SK-N-SH treated with all-trans-retinoic acid at 6 μM for 48 hours (cell line): Measurements from ENCODE around the gene FGFR3.

ENCODE experiments used
- ATAC-seq: fragments of 200-7000 bp; cut with Tn5 transposase; 3 replicates; pipeline ENCODE4 v1.9.1; 2020; ENCODE audit warnings: mild to moderate bottlenecking, moderate library complexity
- ARNTL ChIP-seq: fragments of 450-650 bp; formaldehyde crosslinking; IDR thresholded peaks from 2 replicates; pipeline ENCODE4 v1.5.0; 2020; ENCODE audit warnings: low read depth, mild to moderate bottlenecking, moderate library complexity, borderline replicate concordance
- CSDC2 ChIP-seq: fragments of 250-450 bp; sonication (Bioruptor Pico); IDR thresholded peaks from 2 replicates; pipeline ENCODE4 v1.5.0; 2020; ENCODE audit warnings: mild to moderate bottlenecking, moderate library complexity
- ESRRG ChIP-seq: fragments of 250-450 bp; sonication (Bioruptor Pico); IDR thresholded peaks from 2 replicates; pipeline ENCODE4 v1.6.1; 2021; ENCODE audit warnings: mild to moderate bottlenecking
- GLIS3 ChIP-seq: fragments of 250-450 bp; sonication (Bioruptor Pico); IDR thresholded peaks from 2 replicates; pipeline ENCODE4 v1.5.0; 2020; ENCODE audit warnings: mild to moderate bottlenecking, moderate library complexity
- ISL1 ChIP-seq: fragments of 250-450 bp; sonication (Bioruptor Pico); IDR thresholded peaks from 2 replicates; pipeline ENCODE4 v2.1.2; 2022; ENCODE audit warnings: mild to moderate bottlenecking, moderate library complexity
- OSR1 ChIP-seq: fragments of 250-450 bp; sonication (Bioruptor Pico); IDR thresholded peaks from 2 replicates; pipeline ENCODE4 v1.8.0; 2022; ENCODE audit warnings: moderate library complexity, mild to moderate bottlenecking, inconsistent platforms
- RARB ChIP-seq: fragments of 250-450 bp; sonication (Bioruptor Pico); IDR thresholded peaks from 2 replicates; pipeline ENCODE4 v1.8.0; 2021; ENCODE audit warnings: mild to moderate bottlenecking, moderate library complexity
- SNAI2 ChIP-seq: fragments of 250-450 bp; sonication (Bioruptor Pico); IDR thresholded peaks from 2 replicates; pipeline ENCODE4 v1.5.0; 2020; ENCODE audit warnings: mild to moderate bottlenecking, moderate library complexity
- TOX ChIP-seq: fragments of 250-450 bp; sonication (Bioruptor Pico); IDR thresholded peaks from 2 replicates; pipeline ENCODE4 v1.8.0; 2021; ENCODE audit warnings: mild to moderate bottlenecking, moderate library complexity, borderline replicate concordance
- ZFP3 ChIP-seq: fragments of 250-450 bp; sonication (Bioruptor Pico); IDR thresholded peaks from 2 replicates; pipeline ENCODE4 v1.5.0; 2020; ENCODE audit warnings: mild to moderate bottlenecking, moderate library complexity
- ZFP30 ChIP-seq: fragments of 450-650 bp; formaldehyde crosslinking; IDR thresholded peaks from 2 replicates; pipeline ENCODE4 v1.5.0; 2022; ENCODE audit warnings: mild to moderate bottlenecking, moderate library complexity
- ZNF565 ChIP-seq: fragments of 450-650 bp; formaldehyde crosslinking; conservative IDR thresholded peaks from 2 replicates; pipeline ENCODE4 v1.5.0; 2020; ENCODE audit warnings: low read depth, mild to moderate bottlenecking, moderate library complexity
- ZNF70 ChIP-seq: fragments of 450-650 bp; formaldehyde crosslinking; IDR thresholded peaks from 2 replicates; pipeline ENCODE4 v1.5.0; 2020; ENCODE audit warnings: mild to moderate bottlenecking, moderate library complexity
- ZNF8 ChIP-seq: fragments of 450-650 bp; formaldehyde crosslinking; IDR thresholded peaks from 2 replicates; pipeline ENCODE4 v1.5.0; 2020; ENCODE audit warnings: mild to moderate bottlenecking, moderate library complexity
- TF ChIP-seq, protein P1 (sequence below): fragments of 250-450 bp; sonication (Bioruptor Pico); IDR thresholded peaks from 2 replicates; pipeline ENCODE4 v1.8.0; 2020; ENCODE audit warnings: mild to moderate bottlenecking, moderate library complexity, borderline replicate concordance
- TF ChIP-seq, protein P2 (sequence below): fragments of 250-450 bp; sonication (Bioruptor Pico); IDR thresholded peaks from 2 replicates; pipeline ENCODE4 v1.5.0; 2020; ENCODE audit warnings: mild to moderate bottlenecking, moderate library complexity
- TF ChIP-seq, protein P3 (sequence below): fragments of 250-450 bp; sonication (Bioruptor Pico); IDR thresholded peaks from 2 replicates; pipeline ENCODE4 v1.5.1; 2020; ENCODE audit warnings: low read depth, mild to moderate bottlenecking, moderate library complexity
- TF ChIP-seq, protein P4 (sequence below): fragments of 250-450 bp; sonication (Bioruptor Pico); IDR thresholded peaks from 2 replicates; pipeline ENCODE4 v1.5.1; 2021; ENCODE audit warnings: mild to moderate bottlenecking, moderate library complexity
- TF ChIP-seq, protein P5 (sequence below): fragments of 250-450 bp; sonication (Bioruptor Pico); IDR thresholded peaks from 2 replicates; pipeline ENCODE4 v1.8.0; 2021; ENCODE audit warnings: low read depth, mild to moderate bottlenecking, moderate library complexity, borderline replicate concordance

The FGFR3 gene

DNA sequence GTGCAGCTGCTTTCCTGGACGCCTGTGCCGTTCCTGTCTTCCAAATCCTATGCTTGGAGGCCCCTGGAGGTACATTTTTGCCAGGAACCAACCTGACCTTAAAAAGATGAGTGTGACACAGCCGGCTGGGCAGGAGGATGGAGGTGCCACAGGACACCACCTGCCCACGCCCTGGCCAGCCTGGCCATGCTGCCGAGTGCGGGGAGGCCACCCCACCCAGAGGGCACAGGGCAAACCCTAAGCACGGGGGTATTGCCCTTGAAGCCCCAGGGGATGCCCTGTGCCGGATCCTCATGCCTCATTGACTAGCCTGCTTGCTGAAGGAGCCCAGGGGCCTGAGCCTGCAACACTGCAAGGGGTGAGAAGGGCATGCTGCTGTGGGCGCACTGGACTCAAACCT, 20.1 kb downstream of the FGFR3 start (continued):
- TF ChIP-seq RARB: no peak
- TF ChIP-seq, all 23 proteins: peak for 0

DNA sequence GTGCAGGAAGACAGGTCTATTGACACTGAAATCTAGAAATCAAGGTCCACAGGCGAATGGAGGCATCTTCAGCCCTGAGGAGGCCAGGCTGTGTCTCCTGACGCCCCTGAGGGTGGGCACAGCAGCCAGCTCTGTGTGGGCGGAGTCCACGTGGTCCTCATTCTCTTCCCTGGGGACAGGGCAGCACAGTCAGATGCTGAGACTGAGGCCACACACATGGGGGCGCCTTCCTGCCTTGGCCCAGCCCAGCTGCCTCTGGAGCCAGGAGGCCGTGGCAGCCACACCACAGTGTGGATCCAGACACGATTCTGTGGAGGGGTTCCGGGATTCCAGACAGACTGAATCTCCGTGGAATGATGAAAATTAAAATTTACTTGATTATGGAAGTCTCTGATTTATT, 20.8 kb downstream of the FGFR3 start:
- TF ChIP-seq ZNF565 (no peak), GLIS3 (no peak), ZFP3 (CRISPR knock-in tag) (no peak), OSR1 (CRISPR knock-in tag) (no peak), ZFP30 (no peak), SNAI2 (no peak), CSDC2 (no peak), ZNF8 (CRISPR knock-in tag) (no peak)
- TF ChIP-seq, protein P1, sequence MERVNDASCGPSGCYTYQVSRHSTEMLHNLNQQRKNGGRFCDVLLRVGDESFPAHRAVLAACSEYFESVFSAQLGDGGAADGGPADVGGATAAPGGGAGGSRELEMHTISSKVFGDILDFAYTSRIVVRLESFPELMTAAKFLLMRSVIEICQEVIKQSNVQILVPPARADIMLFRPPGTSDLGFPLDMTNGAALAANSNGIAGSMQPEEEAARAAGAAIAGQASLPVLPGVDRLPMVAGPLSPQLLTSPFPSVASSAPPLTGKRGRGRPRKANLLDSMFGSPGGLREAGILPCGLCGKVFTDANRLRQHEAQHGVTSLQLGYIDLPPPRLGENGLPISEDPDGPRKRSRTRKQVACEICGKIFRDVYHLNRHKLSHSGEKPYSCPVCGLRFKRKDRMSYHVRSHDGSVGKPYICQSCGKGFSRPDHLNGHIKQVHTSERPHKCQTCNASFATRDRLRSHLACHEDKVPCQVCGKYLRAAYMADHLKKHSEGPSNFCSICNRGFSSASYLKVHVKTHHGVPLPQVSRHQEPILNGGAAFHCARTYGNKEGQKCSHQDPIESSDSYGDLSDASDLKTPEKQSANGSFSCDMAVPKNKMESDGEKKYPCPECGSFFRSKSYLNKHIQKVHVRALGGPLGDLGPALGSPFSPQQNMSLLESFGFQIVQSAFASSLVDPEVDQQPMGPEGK (CRISPR knock-in tag): no peak
- ATAC-seq: no peak

DNA sequence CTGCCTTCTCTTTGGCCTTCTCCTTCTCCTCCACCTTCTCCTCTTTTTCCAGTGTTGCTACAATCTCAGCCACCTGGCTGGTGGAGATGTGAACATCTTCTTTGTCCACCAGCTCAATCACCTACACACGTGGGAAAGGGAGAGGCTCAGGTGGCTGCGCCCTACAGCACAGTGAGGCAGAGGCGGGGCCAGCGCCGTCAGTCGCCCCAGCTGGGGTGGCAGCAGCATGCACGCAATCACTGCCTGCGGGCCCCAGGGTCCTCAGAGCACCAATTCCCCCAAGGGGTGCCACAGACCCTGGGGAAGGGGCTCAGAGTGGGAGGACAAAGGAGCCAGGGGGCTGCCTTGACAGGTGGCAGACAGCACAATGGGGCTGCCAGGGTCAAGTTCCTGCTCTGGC, 21.4 kb downstream of the FGFR3 start:
- TF ChIP-seq SNAI2 (no peak), ZNF70 (no peak), ZNF8 (CRISPR knock-in tag) (no peak), TOX (no peak), ZFP30 (no peak), ESRRG (CRISPR knock-in tag) (no peak), ARNTL (CRISPR knock-in tag) (no peak)
- TF ChIP-seq, protein P2, sequence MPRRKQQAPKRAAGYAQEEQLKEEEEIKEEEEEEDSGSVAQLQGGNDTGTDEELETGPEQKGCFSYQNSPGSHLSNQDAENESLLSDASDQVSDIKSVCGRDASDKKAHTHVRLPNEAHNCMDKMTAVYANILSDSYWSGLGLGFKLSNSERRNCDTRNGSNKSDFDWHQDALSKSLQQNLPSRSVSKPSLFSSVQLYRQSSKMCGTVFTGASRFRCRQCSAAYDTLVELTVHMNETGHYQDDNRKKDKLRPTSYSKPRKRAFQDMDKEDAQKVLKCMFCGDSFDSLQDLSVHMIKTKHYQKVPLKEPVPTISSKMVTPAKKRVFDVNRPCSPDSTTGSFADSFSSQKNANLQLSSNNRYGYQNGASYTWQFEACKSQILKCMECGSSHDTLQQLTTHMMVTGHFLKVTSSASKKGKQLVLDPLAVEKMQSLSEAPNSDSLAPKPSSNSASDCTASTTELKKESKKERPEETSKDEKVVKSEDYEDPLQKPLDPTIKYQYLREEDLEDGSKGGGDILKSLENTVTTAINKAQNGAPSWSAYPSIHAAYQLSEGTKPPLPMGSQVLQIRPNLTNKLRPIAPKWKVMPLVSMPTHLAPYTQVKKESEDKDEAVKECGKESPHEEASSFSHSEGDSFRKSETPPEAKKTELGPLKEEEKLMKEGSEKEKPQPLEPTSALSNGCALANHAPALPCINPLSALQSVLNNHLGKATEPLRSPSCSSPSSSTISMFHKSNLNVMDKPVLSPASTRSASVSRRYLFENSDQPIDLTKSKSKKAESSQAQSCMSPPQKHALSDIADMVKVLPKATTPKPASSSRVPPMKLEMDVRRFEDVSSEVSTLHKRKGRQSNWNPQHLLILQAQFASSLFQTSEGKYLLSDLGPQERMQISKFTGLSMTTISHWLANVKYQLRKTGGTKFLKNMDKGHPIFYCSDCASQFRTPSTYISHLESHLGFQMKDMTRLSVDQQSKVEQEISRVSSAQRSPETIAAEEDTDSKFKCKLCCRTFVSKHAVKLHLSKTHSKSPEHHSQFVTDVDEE (CRISPR knock-in tag): no peak
- TF ChIP-seq, protein P3, sequence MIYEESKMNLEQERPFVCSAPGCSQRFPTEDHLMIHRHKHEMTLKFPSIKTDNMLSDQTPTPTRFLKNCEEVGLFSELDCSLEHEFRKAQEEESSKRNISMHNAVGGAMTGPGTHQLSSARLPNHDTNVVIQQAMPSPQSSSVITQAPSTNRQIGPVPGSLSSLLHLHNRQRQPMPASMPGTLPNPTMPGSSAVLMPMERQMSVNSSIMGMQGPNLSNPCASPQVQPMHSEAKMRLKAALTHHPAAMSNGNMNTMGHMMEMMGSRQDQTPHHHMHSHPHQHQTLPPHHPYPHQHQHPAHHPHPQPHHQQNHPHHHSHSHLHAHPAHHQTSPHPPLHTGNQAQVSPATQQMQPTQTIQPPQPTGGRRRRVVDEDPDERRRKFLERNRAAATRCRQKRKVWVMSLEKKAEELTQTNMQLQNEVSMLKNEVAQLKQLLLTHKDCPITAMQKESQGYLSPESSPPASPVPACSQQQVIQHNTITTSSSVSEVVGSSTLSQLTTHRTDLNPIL (CRISPR knock-in tag): no peak
- ATAC-seq: no peak

DNA sequence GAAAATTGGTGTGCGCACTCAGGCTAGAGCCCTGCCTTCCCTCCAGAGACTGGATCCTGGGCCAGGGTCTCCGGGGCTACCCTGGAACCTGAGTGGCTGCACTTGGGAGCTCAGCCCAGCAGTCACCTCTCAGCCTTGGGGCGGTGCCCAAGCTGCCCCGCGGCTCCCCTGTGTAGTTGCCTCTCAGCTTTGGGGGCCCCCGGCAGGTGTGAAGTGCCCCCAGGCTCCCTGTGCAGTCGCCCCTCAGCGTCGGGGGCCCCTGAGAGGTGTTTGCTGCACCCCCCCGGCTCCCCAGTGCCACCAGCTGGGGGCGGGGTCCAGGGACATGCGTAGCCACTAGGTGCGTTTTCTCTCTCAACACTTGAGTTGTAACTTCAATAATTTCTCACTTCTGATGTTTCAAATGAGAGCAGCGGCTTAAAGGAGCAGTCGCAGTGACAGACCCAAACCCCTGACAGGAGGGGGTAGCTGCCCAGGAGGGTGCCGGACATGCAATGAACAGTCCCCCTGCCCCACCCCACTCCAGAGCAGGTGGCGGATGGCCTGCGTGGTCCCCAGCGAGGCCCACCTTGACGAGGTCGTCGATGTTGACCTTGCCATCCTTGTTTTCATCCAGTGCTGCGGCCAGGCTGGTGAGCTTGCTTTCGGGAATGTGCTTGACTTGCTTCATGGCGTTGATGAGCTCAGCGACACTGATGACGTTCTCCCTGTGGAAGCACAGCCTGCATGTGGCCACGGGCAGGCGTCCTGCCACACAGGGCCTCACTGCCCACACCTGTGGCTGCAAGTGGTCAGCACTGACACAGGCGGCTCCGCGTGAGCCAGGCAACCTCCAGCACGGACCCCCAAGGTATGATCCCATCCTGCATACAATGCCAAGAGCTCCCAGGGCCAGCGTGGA, 22.3 kb downstream of the FGFR3 start:
- no peak for ATAC-seq
- TF ChIP-seq, protein P4, sequence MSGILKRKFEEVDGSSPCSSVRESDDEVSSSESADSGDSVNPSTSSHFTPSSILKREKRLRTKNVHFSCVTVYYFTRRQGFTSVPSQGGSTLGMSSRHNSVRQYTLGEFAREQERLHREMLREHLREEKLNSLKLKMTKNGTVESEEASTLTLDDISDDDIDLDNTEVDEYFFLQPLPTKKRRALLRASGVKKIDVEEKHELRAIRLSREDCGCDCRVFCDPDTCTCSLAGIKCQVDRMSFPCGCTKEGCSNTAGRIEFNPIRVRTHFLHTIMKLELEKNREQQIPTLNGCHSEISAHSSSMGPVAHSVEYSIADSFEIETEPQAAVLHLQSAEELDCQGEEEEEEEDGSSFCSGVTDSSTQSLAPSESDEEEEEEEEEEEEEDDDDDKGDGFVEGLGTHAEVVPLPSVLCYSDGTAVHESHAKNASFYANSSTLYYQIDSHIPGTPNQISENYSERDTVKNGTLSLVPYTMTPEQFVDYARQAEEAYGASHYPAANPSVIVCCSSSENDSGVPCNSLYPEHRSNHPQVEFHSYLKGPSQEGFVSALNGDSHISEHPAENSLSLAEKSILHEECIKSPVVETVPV: no peak
- TF ChIP-seq, all 23 proteins: peak for 0

DNA sequence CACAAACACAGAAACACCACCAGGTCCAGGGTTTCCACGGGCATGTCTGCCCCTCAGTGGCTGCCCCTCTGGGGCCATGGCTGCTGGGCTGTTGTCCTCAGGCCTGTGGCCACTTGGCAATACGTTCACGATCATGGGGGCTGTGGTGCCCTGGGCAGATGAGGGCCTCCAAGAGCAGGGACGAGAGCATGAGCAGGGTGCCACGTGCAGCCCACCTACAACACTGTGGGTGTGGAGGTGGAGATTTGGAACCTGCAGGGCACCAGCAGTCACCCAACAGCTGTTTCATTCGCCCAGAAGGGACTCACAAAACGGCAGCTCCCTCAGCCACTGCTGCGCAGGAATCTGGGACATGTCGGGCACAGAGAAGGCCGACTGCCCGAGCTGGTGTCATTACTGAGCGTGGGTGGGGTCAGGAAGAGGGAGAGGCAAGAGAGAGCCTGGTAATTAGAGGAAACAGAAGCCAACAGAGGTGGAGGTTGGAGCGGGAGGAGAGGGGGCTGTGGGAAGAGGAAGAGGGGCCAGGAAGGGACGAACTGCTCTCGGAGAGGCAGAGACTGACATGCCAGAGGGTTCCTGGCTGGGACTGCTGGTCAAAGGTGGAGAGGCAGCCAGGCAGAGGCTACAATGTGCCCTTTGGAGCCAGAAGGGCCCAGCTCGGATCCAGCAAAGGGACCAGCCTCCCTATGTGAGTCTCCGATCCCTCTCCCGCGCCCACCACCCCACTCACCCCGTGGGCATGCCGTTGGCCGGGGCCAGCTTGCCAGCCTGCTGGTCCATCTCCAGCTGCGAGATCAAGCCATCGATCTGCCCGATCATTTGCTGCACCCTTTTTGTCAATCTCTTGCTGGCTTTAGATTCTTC, 23.1 kb downstream of the FGFR3 start:
- no peak for TF ChIP-seq ZNF565
- TF ChIP-seq, protein P5, sequence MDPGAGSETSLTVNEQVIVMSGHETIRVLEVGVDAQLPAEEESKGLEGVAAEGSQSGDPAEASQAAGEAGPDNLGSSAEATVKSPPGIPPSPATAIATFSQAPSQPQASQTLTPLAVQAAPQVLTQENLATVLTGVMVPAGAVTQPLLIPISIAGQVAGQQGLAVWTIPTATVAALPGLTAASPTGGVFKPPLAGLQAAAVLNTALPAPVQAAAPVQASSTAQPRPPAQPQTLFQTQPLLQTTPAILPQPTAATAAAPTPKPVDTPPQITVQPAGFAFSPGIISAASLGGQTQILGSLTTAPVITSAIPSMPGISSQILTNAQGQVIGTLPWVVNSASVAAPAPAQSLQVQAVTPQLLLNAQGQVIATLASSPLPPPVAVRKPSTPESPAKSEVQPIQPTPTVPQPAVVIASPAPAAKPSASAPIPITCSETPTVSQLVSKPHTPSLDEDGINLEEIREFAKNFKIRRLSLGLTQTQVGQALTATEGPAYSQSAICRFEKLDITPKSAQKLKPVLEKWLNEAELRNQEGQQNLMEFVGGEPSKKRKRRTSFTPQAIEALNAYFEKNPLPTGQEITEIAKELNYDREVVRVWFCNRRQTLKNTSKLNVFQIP (CRISPR knock-in tag): no peak
- no peak for TF ChIP-seq OSR1 (CRISPR knock-in tag)
- no peak for TF ChIP-seq ZNF8 (CRISPR knock-in tag)
- no peak for TF ChIP-seq ZNF70
- TF ChIP-seq, protein P3 (CRISPR knock-in tag): no peak
- no peak for TF ChIP-seq GLIS3
- TF ChIP-seq ZFP3 (CRISPR knock-in tag): no peak
- no peak for TF ChIP-seq ISL1
- no peak for TF ChIP-seq ESRRG (CRISPR knock-in tag)
- no peak for TF ChIP-seq ZFP30
- no peak for ATAC-seq
